Activated CD4-positive, alpha-beta T cell treated with anti-CD3 and anti-CD28 coated beads for 24 hours (primary cell): ENCODE data around the gene ORC3.
A peak's percentile ranks its signal among the peaks of the same experiment; 100 is the strongest.
"Not testable (repeated sequence)": the region's sequence is repeated elsewhere in the genome, so short reads cannot be mapped to it uniquely, and the experiment has no call there.

ENCODE experiments used
- DNase-seq, 2 donors: peaks; one replicate each; pipeline ENCODE4 v3.0.0-alpha.2; 2020; ENCODE audit warnings: low read depth in 2 of 2

Gene ORC3

GRCh38 chr6:87697581-87698546 is 107.9 kb downstream of the ORC3 start:
- DNase-seq: no peak

GRCh38 chr6:87698547-87699006 is 108.6 kb downstream of the ORC3 start:
- DNase-seq: no peak

GRCh38 chr6:87699576-87699975 is 109.6 kb downstream of the ORC3 start:
- no peak for DNase-seq

GRCh38 chr6:87700397-87701343 is 110.7 kb downstream of the ORC3 start:
- DNase-seq: peak in 1 of 2 donors; percentile 7

GRCh38 chr6:87701344-87701675 is 111.4 kb downstream of the ORC3 start:
- DNase-seq: peak in 1 of 2 donors; percentile 11

- peak; percentile 89 to 94 for DNase-seq
Measured at GRCh38 chr6:87701676-87702588, 112.0 kb downstream of the ORC3 start, which contains the start of gene AKIRIN2. TSS of gene AKIRIN2 (minus strand) at chr6:87702233. CDS start at chr6:87701684, 549 bp downstream.

GRCh38 chr6:87702589-87702945 is 112.6 kb downstream of the ORC3 start:
- DNase-seq: no peak

- not testable (repeated sequence) for DNase-seq
Measured at GRCh38 chr6:87703039-87703438, 113.1 kb downstream of the ORC3 start.

GRCh38 chr6:87705070-87705691 is 115.2 kb downstream of the ORC3 start:
- DNase-seq: peak; percentile 10 to 23

GRCh38 chr6:87706187-87706966 is 116.4 kb downstream of the ORC3 start:
- no peak for DNase-seq

- DNase-seq: not testable (repeated sequence)
Measured at GRCh38 chr6:87708581-87709427, 118.9 kb downstream of the ORC3 start.

GRCh38 chr6:87710090-87710489 is 120.2 kb downstream of the ORC3 start:
- no peak for DNase-seq

GRCh38 chr6:87712713-87713112 is 122.8 kb downstream of the ORC3 start:
- not testable (repeated sequence) for DNase-seq

- no peak for DNase-seq
Measured at GRCh38 chr6:87714093-87714842, 124.3 kb downstream of the ORC3 start.
